ENCODE measurements around the gene SCYGR1. TPM values are rescaled to one million over a fixed set of nuclear protein-coding genes. Genes with fewer than 3 reads are reported as not detected.
"Not testable (repeated sequence)": the region's sequence is repeated elsewhere in the genome, so short reads cannot be mapped to it uniquely, and the experiment has no call there.

Gene SCYGR1
- total RNA-seq, 1 experiment from 2014 or later = not detected

DNA sequence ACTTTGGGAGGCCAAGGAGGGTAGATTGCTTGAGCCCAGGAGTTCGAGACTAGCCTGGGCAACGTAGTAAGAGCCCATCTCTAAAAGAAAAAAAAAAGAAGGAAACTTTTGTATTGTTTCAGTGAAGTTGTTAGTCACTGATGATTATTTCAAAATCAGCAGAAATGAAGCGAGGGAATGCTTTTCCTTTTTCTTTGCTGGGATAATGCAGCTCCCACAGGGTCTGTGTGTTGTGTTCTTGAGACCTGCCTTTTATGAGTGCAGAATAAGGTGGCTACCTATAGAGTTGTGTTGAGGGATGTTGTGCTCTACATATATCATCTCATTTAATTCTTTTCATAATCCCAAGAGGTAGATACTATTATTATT lies 20.3 kb downstream of the SCYGR1 start:
- BruUV-seq (replicated peaks) = no TSS peak
- DNase-seq (ENCODE audit: low spot score) = no peak
- ChIA-PET CTCF (no interaction called here), POLR2A (ENCODE audit: low non-redundant PET) (no interaction called here)
- intact Hi-C loops (cut with micrococcal nuclease; ENCODE audit: unreplicated experiment) = no loop called here
- peaks cover 59% of the 10 kb centered on the region for H3K4me1 ChIP-seq (ENCODE audit: insufficient read depth, low read length, poor library complexity, severe bottlenecking)
- TF ChIP-seq, protein P1, sequence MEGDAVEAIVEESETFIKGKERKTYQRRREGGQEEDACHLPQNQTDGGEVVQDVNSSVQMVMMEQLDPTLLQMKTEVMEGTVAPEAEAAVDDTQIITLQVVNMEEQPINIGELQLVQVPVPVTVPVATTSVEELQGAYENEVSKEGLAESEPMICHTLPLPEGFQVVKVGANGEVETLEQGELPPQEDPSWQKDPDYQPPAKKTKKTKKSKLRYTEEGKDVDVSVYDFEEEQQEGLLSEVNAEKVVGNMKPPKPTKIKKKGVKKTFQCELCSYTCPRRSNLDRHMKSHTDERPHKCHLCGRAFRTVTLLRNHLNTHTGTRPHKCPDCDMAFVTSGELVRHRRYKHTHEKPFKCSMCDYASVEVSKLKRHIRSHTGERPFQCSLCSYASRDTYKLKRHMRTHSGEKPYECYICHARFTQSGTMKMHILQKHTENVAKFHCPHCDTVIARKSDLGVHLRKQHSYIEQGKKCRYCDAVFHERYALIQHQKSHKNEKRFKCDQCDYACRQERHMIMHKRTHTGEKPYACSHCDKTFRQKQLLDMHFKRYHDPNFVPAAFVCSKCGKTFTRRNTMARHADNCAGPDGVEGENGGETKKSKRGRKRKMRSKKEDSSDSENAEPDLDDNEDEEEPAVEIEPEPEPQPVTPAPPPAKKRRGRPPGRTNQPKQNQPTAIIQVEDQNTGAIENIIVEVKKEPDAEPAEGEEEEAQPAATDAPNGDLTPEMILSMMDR (conservative IDR thresholded peaks at IDR 0.05; ENCODE audit: low read depth, low read length) = no peak
- TF ChIP-seq EZH2 (IDR thresholded peaks at IDR 0.05; ENCODE audit: borderline replicate concordance, low read depth, low read length, poor library complexity, severe bottlenecking) = no peak
- H3K27me3 ChIP-seq (replicated peaks; ENCODE audit: insufficient read depth, low read depth, low read length, poor library complexity) = no peaks in the 10 kb centered on the region
- H3K4me3 ChIP-seq (ENCODE audit: low read depth, low read length, poor library complexity, severe bottlenecking) = no peak overlapping the region
- no peaks in the 10 kb centered on the region for H3K9me3 ChIP-seq (ENCODE audit: low read depth, low read length, poor library complexity, severe bottlenecking)
- H3K27ac ChIP-seq (ENCODE audit: low read depth, low read length, poor library complexity, severe bottlenecking) = no peak overlapping the region
- no peaks in the 10 kb centered on the region for H3K36me3 ChIP-seq (ENCODE audit: insufficient read depth, low read length, poor library complexity, severe bottlenecking)

DNA sequence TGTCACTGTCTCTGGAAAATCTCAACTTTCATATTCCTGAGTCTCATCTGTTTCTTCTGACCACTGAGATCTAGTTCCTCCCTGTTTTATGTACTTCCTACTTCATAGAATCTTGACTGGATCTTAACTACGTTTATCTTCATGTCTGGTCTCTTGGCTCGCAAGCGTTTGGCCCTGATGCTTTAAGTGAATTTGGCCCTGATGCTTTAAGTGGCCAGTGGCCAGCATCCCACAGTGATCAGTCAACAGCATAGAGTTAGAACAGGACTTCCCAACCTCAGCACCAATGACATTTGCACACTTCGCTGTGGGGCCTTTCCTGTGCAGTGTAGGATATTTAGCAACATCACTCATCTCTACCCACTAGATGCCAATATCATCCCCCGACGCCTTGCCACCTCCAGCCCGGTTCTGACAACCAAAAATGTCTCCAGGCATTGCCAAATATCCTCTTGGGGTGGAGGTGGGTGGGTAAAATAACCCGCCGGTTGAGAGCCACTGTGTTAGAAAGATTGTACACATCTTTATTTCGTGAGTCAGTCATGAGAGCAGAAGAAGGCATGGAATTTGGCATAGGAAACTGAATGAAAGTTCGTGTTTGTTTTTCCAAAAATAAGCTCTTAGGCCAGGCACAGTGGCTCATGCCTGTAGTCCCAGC lies 20.9 kb downstream of the SCYGR1 start:
- intact Hi-C loops (cut with micrococcal nuclease; ENCODE audit: unreplicated experiment) = no loop called here
- no peak for DNase-seq (ENCODE audit: low spot score)
- Histone ChIP-seq H3K4me1 (ENCODE audit: insufficient read depth, low read length, poor library complexity, severe bottlenecking) (peaks cover 56% of the 10 kb centered on the region), H3K4me3 (ENCODE audit: low read depth, low read length, poor library complexity, severe bottlenecking) (no peak overlapping the region), H3K27ac (ENCODE audit: low read depth, low read length, poor library complexity, severe bottlenecking) (no peak overlapping the region), H3K27me3 (replicated peaks; ENCODE audit: insufficient read depth, low read depth, low read length, poor library complexity) (no peaks in the 10 kb centered on the region), H3K9me3 (ENCODE audit: low read depth, low read length, poor library complexity, severe bottlenecking) (no peaks in the 10 kb centered on the region), H3K36me3 (ENCODE audit: insufficient read depth, low read length, poor library complexity, severe bottlenecking) (no peaks in the 10 kb centered on the region)
- no peak for TF ChIP-seq EZH2 (IDR thresholded peaks at IDR 0.05; ENCODE audit: borderline replicate concordance, low read depth, low read length, poor library complexity, severe bottlenecking)
- TF ChIP-seq, protein P1 (conservative IDR thresholded peaks at IDR 0.05; ENCODE audit: low read depth, low read length) = no peak
- ChIA-PET CTCF (no interaction called here), POLR2A (ENCODE audit: low non-redundant PET) (no interaction called here)
- BruUV-seq (replicated peaks) = no TSS peak

DNA sequence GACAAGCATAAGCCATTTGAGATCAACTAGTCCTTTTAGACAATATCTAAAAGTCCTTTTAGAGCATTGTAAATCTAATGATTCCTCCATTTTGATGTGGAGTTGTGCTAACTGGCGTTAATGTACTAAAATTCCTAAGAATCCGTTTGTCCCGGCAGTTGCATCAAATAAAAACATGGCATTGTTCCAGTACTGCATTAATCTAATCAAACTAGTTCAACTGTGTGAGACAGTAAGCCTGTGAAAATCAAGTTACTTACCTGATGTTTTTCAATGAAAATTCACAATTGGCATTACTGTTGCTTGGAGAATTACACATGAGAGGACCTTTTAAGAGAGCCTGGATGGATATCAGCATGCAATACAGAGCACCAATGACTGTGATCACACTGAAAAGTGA lies 21.9 kb downstream of the SCYGR1 start:
- no peaks in the 10 kb centered on the region for H3K27me3 ChIP-seq (replicated peaks; ENCODE audit: insufficient read depth, low read depth, low read length, poor library complexity)
- intact Hi-C loops (cut with micrococcal nuclease; ENCODE audit: unreplicated experiment) = no loop called here
- H3K4me1 ChIP-seq (ENCODE audit: insufficient read depth, low read length, poor library complexity, severe bottlenecking) = peaks cover 45% of the 10 kb centered on the region
- no peak for DNase-seq (ENCODE audit: low spot score)
- H3K36me3 ChIP-seq (ENCODE audit: insufficient read depth, low read length, poor library complexity, severe bottlenecking) = no peaks in the 10 kb centered on the region
- BruUV-seq (replicated peaks) = no TSS peak
- H3K4me3 ChIP-seq (ENCODE audit: low read depth, low read length, poor library complexity, severe bottlenecking) = no peak overlapping the region
- no peaks in the 10 kb centered on the region for H3K9me3 ChIP-seq (ENCODE audit: low read depth, low read length, poor library complexity, severe bottlenecking)
- no peak overlapping the region for H3K27ac ChIP-seq (ENCODE audit: low read depth, low read length, poor library complexity, severe bottlenecking)
- no peak for TF ChIP-seq EZH2 (IDR thresholded peaks at IDR 0.05; ENCODE audit: borderline replicate concordance, low read depth, low read length, poor library complexity, severe bottlenecking)
- TF ChIP-seq, protein P1 (conservative IDR thresholded peaks at IDR 0.05; ENCODE audit: low read depth, low read length) = no peak
- POLR2A ChIA-PET (ENCODE audit: low non-redundant PET) = no interaction called here
- CTCF ChIA-PET = no interaction called here

DNA sequence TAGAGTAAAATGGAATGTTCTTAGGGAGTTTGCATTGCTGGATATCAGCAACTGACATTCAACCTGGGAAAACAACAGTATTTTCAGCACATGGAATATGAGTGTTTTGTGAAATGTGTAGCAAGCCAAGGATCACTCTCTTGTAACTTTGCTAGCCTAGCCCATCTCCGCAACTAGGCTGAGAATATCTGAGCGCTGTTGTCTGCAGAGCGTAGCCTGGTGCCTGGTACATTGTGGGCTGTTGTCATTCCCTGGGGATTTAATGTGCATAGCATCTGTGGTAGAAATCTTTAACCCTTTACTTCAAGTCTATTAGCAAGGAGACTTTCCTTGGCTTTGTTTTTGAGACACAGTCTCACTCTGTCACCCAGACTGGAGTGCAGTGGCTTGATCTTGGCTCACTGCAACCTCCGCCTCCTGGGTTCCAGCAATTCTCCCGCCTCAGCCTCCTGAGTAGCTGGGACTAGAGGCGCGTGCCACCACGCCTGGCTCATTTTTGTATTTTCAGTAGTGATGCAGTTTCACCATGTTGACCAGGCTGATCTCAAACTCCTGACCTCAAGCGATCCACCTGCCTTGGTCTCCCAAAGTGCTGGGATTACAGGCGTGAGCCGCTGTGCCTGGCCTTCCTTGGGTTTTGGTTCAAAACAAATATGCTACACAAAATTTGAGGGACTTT lies 23.0 kb downstream of the SCYGR1 start:
- CTCF ChIA-PET; H3K4me3 ChIP-seq (ENCODE audit: low read depth, low read length, poor library complexity, severe bottlenecking); H3K27ac ChIP-seq (ENCODE audit: low read depth, low read length, poor library complexity, severe bottlenecking); BruUV-seq (replicated peaks); POLR2A ChIA-PET (ENCODE audit: low non-redundant PET); H3K27me3 ChIP-seq (replicated peaks; ENCODE audit: insufficient read depth, low read depth, low read length, poor library complexity); intact Hi-C loops (cut with micrococcal nuclease; ENCODE audit: unreplicated experiment); H3K9me3 ChIP-seq (ENCODE audit: low read depth, low read length, poor library complexity, severe bottlenecking); H3K36me3 ChIP-seq (ENCODE audit: insufficient read depth, low read length, poor library complexity, severe bottlenecking): not testable (repeated sequence)
- DNase-seq (ENCODE audit: low spot score) = peak; percentile 68
- H3K4me1 ChIP-seq (ENCODE audit: insufficient read depth, low read length, poor library complexity, severe bottlenecking) = peaks cover 35% of the 10 kb centered on the region

Measured in A673 (cell line).